Stimulated activated CD8-positive, alpha-beta memory T cell treated with anti-CD3 and anti-CD28 coated beads, Interleukin-12 subunit alpha, Interleukin-12 subunit beta, amount 100 ng/mL, for 1 hour (primary cell): ENCODE results near the gene PHACTR1.

Experiments used
- DNase-seq: peaks from one replicate; pipeline ENCODE4 v3.0.0-alpha.2; 2020; ENCODE audit warnings: low read depth

The PHACTR1 gene

GRCh38 chr6:13289789-13290318 lies 573.3 kb downstream of the PHACTR1 start:
- DNase-seq, result no peak

- DNase-seq, result no peak
Measured at GRCh38 chr6:13290335-13290734, 573.8 kb downstream of the PHACTR1 start.

- DNase-seq, result no peak
Measured at GRCh38 chr6:13292774-13293173, 576.2 kb downstream of the PHACTR1 start.

GRCh38 chr6:13294499-13295069 lies 578.0 kb downstream of the PHACTR1 start:
- DNase-seq, result no peak

- no peak for DNase-seq
Measured at GRCh38 chr6:13295576-13295975, 579.0 kb downstream of the PHACTR1 start.

GRCh38 chr6:13296536-13296997 lies 580.0 kb downstream of the PHACTR1 start:
- DNase-seq, result no peak

- DNase-seq, result no peak
Measured at GRCh38 chr6:13297391-13297790, 580.8 kb downstream of the PHACTR1 start.

- DNase-seq, result no peak
Measured at GRCh38 chr6:13298446-13298845, 581.9 kb downstream of the PHACTR1 start.

GRCh38 chr6:13299403-13299821 lies 582.8 kb downstream of the PHACTR1 start:
- DNase-seq, result no peak

GRCh38 chr6:13299918-13300317 lies 583.4 kb downstream of the PHACTR1 start:
- DNase-seq, result no peak

GRCh38 chr6:13300643-13301590 lies 584.4 kb downstream of the PHACTR1 start:
- DNase-seq, result no peak

GRCh38 chr6:13302291-13302690 lies 585.7 kb downstream of the PHACTR1 start:
- DNase-seq, result no peak

- no peak for DNase-seq
Measured at GRCh38 chr6:13302751-13303667, 586.4 kb downstream of the PHACTR1 start.

GRCh38 chr6:13303668-13304017 lies 587.1 kb downstream of the PHACTR1 start:
- DNase-seq, result no peak

GRCh38 chr6:13304101-13304500 lies 587.5 kb downstream of the PHACTR1 start:
- no peak for DNase-seq

GRCh38 chr6:13304580-13305260 lies 588.2 kb downstream of the PHACTR1 start:
- no peak for DNase-seq

GRCh38 chr6:13305288-13305687 lies 588.7 kb downstream of the PHACTR1 start:
- no peak for DNase-seq

- no peak for DNase-seq
Measured at GRCh38 chr6:13305791-13306190, 589.2 kb downstream of the PHACTR1 start.

- no peak for DNase-seq
Measured at GRCh38 chr6:13307508-13307995, 591.0 kb downstream of the PHACTR1 start.

GRCh38 chr6:13308332-13308731 lies 591.8 kb downstream of the PHACTR1 start:
- DNase-seq, result no peak

GRCh38 chr6:13311155-13311554 lies 594.6 kb downstream of the PHACTR1 start:
- DNase-seq, result no peak
